NCI-H2227 (cell line): ENCODE results near the gene ZNF41.

ENCODE experiments used
- DNase-seq: peaks from one replicate; lab custom pipeline; 2025; ENCODE audit not compliant: unreplicated experiment; lab: John Stamatoyannopoulos, UW

Gene ZNF41

DNA sequence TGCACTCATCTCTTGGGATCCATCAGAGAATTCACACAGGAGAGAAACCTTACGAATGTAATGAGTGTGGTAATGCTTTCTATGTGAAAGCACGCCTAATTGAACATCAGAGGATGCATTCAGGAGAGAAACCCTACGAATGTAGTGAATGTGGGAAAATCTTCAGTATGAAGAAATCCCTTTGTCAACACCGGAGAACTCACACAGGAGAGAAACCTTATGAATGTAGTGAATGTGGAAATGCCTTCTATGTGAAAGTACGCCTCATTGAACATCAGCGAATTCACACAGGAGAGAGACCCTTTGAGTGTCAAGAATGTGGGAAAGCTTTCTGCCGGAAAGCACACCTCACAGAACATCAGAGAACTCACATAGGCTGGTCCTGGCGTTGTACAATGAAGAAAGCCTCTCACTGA is 69.8 kb downstream of the ZNF41 start:
- DNase-seq, result no peak
